Uterus (tissue), 2 donors: Measurements from ENCODE around the gene BABAM2.

ENCODE experiments used
- CTCF ChIP-seq, 4 experiments: fragments of 200-600 bp in 2 of 4; fragments of 450-650 bp in 2 of 4; sonication (generic) in 2 of 4; IDR thresholded peaks; one replicate each; pipeline ENCODE4 v1.5.1; 2016 to 2019; ENCODE audit warnings: antibody characterized with exemption in 4 of 4, mild to moderate bottlenecking in 2 of 4, moderate library complexity in 1 of 4
- POLR2A ChIP-seq, 2 donors: fragments of 450-650 bp; IDR thresholded peaks; one replicate each; pipeline ENCODE4 v1.6.1; 2016; ENCODE audit warnings: antibody characterized with exemption in 2 of 2, mild to moderate bottlenecking in 1 of 2, moderate library complexity in 1 of 2

- TF ChIP-seq CTCF (IDR thresholded peaks at IDR 0.05): no peak
- TF ChIP-seq POLR2A (IDR thresholded peaks at IDR 0.05): no peak
These were observed 471.6 kb downstream of the BABAM2 start for GRCh38 chr2:28361991-28362710.
